Neural progenitor cell (in vitro differentiated cells): Measurements from ENCODE around the gene CCNK.

ENCODE experiments used
- EZH2 ChIP-seq: fragments of 200-600 bp; sonication (generic); IDR thresholded peaks from 2 replicates; pipeline ENCODE4 v1.6.1; 2017; ENCODE audit warnings: antibody characterized with exemption, mild to moderate bottlenecking, moderate library complexity
- TF ChIP-seq, protein P1 (sequence below): fragments of 200-600 bp; sonication (generic); IDR thresholded peaks from 2 replicates; pipeline ENCODE4 v1.5.1; 2017; ENCODE audit warnings: antibody characterized with exemption, mild to moderate bottlenecking

GRCh38 chr14:99511421-99512109, 30.4 kb downstream of the CCNK start:
- TF ChIP-seq, protein P1, sequence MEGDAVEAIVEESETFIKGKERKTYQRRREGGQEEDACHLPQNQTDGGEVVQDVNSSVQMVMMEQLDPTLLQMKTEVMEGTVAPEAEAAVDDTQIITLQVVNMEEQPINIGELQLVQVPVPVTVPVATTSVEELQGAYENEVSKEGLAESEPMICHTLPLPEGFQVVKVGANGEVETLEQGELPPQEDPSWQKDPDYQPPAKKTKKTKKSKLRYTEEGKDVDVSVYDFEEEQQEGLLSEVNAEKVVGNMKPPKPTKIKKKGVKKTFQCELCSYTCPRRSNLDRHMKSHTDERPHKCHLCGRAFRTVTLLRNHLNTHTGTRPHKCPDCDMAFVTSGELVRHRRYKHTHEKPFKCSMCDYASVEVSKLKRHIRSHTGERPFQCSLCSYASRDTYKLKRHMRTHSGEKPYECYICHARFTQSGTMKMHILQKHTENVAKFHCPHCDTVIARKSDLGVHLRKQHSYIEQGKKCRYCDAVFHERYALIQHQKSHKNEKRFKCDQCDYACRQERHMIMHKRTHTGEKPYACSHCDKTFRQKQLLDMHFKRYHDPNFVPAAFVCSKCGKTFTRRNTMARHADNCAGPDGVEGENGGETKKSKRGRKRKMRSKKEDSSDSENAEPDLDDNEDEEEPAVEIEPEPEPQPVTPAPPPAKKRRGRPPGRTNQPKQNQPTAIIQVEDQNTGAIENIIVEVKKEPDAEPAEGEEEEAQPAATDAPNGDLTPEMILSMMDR = no peak
- no peak for TF ChIP-seq EZH2
